Measurements from ENCODE around the gene OCIAD1. TPM values are rescaled to one million over a fixed set of nuclear protein-coding genes. Genes with fewer than 3 reads are reported as not detected.

The OCIAD1 gene
- total RNA-seq, 3 donors from 2014 or later (not counting 1 experiment from before 2014, with no cell fraction given) = 91.4 to 117 (median 93.7) TPM

- Mint-ChIP-seq H3K4me3 (no peak overlapping the region), H3K9me3 (no peaks in the 10 kb centered on the region), H3K27ac (no peak overlapping the region), H3K4me1 (peaks cover 30 to 32% of the 10 kb centered on the region in 2 donors), H3K36me3 (no peaks in the 10 kb centered on the region), H3K27me3 (ENCODE audit: low read depth in 2 of 2) (peaks cover 10 to 20% of the 10 kb centered on the region in 2 donors)
- no peak for ATAC-seq
- Histone ChIP-seq H3K27ac (ENCODE audit: low read length) (no peak overlapping the region), H3K27me3 (ENCODE audit: control insufficient read depth, insufficient read depth, low read length) (no peaks in the 10 kb centered on the region), H3K9me3 (ENCODE audit: control insufficient read depth, insufficient read depth, low read length) (no peaks in the 10 kb centered on the region), H3K4me3 (ENCODE audit: low read length) (no peak overlapping the region), H3K4me1 (ENCODE audit: control insufficient read depth, insufficient read depth, low read length) (peaks cover 8% of the 10 kb centered on the region), H3K36me3 (ENCODE audit: control insufficient read depth, insufficient read depth, low read length) (no peaks in the 10 kb centered on the region)
- TF ChIP-seq CTCF (IDR thresholded peaks at IDR 0.05) = no peak
- 99% methylated on average over 5 of the region's 5 CpGs for whole genome bisulfite sequencing (ENCODE audit: insufficient coverage)
- DNase-seq = no peak
- intact Hi-C loops (cut with micrococcal nuclease) = no loop called here
Measured at GRCh38 chr4:48827622-48828021, 3.3 kb upstream of the OCIAD1 start.

GRCh38 chr4:48831532-48832030 lies 693 bp downstream of the OCIAD1 start:
- DNase-seq (no peak), ATAC-seq (no peak)
- no peaks in the 10 kb centered on the region for H3K9me3 ChIP-seq (ENCODE audit: control insufficient read depth, insufficient read depth, low read length)
- H3K4me1 ChIP-seq (ENCODE audit: control insufficient read depth, insufficient read depth, low read length) = peaks cover 9% of the 10 kb centered on the region
- no peaks in the 10 kb centered on the region for H3K27me3 ChIP-seq (ENCODE audit: control insufficient read depth, insufficient read depth, low read length)
- Mint-ChIP-seq H3K4me1 (peaks cover 39 to 40% of the 10 kb centered on the region in 2 donors), H3K4me3 (peak overlapping the region; percentile 100), H3K36me3 (peaks cover 13% of the 10 kb centered on the region), H3K27ac (peak overlapping the region; percentile 100), H3K27me3 (ENCODE audit: low read depth in 2 of 2) (peaks cover 5 to 16% of the 10 kb centered on the region in 2 donors), H3K9me3 (no peaks in the 10 kb centered on the region)
- intact Hi-C loops (cut with micrococcal nuclease) = loop anchor here (1.0 to 10.0 kb wide), 5 partner anchors 51 to 1369 kb away; partner anchors contain the start of genes COMMD8, FRYL and SLAIN2
- no peak for TF ChIP-seq CTCF (IDR thresholded peaks at IDR 0.05)
- peaks cover 33% of the 10 kb centered on the region for H3K36me3 ChIP-seq (ENCODE audit: control insufficient read depth, insufficient read depth, low read length)
- WGBS (ENCODE audit: insufficient coverage) = 2% methylated on average over 9 of the region's 10 CpGs
- H3K4me3 ChIP-seq (ENCODE audit: low read length) = peak overlapping the region; percentile 85
- peak overlapping the region; percentile 94 for H3K27ac ChIP-seq (ENCODE audit: low read length)

- no peaks in the 10 kb centered on the region for H3K9me3 Mint-ChIP-seq
- H3K4me3 ChIP-seq (ENCODE audit: low read length) = no peak overlapping the region
- no peak for ATAC-seq
- 82% methylated on average over 2 of the region's 5 CpGs for WGBS (ENCODE audit: insufficient coverage)
- no peaks in the 10 kb centered on the region for H3K27me3 ChIP-seq (ENCODE audit: control insufficient read depth, insufficient read depth, low read length)
- peaks cover 0 to 6% of the 10 kb centered on the region in 2 donors for H3K27me3 Mint-ChIP-seq (ENCODE audit: low read depth in 2 of 2)
- no peak for DNase-seq
- H3K4me1 Mint-ChIP-seq = peaks cover 39 to 40% of the 10 kb centered on the region in 2 donors
- intact Hi-C loops (cut with micrococcal nuclease) = loop anchor here (5.0 to 10.0 kb wide), 3 partner anchors 138 to 1370 kb away; partner anchors contain the start of gene COMMD8
- peaks cover 14% of the 10 kb centered on the region for H3K36me3 Mint-ChIP-seq
- H3K9me3 ChIP-seq (ENCODE audit: control insufficient read depth, insufficient read depth, low read length) = no peaks in the 10 kb centered on the region
- H3K27ac ChIP-seq (ENCODE audit: low read length) = no peak overlapping the region
- H3K4me3 Mint-ChIP-seq = peak overlapping the region; percentile 100
- H3K27ac Mint-ChIP-seq = peak overlapping the region in 1 of 2 donors; percentile 100
- no peak for TF ChIP-seq CTCF (IDR thresholded peaks at IDR 0.05)
- peaks cover 9% of the 10 kb centered on the region for H3K4me1 ChIP-seq (ENCODE audit: control insufficient read depth, insufficient read depth, low read length)
- peaks cover 37% of the 10 kb centered on the region for H3K36me3 ChIP-seq (ENCODE audit: control insufficient read depth, insufficient read depth, low read length)
Measured at GRCh38 chr4:48832571-48832970, 1.7 kb downstream of the OCIAD1 start.

GRCh38 chr4:48836658-48837057 lies 5.8 kb downstream of the OCIAD1 start:
- Mint-ChIP-seq H3K9me3 (no peaks in the 10 kb centered on the region), H3K4me1 (peaks cover 19 to 23% of the 10 kb centered on the region in 2 donors), H3K36me3 (peaks cover 14% of the 10 kb centered on the region), H3K4me3 (no peak overlapping the region), H3K27me3 (ENCODE audit: low read depth in 2 of 2) (no peaks in the 10 kb centered on the region), H3K27ac (no peak overlapping the region)
- intact Hi-C loops (cut with micrococcal nuclease) = loop anchor here (10.0 kb wide), 1 partner anchor 142 kb away; no protein-coding TSS in a partner anchor
- Histone ChIP-seq H3K4me3 (ENCODE audit: low read length) (no peak overlapping the region), H3K27ac (ENCODE audit: low read length) (no peak overlapping the region), H3K36me3 (ENCODE audit: control insufficient read depth, insufficient read depth, low read length) (peaks cover 62% of the 10 kb centered on the region), H3K4me1 (ENCODE audit: control insufficient read depth, insufficient read depth, low read length) (peaks cover 3% of the 10 kb centered on the region), H3K27me3 (ENCODE audit: control insufficient read depth, insufficient read depth, low read length) (no peaks in the 10 kb centered on the region), H3K9me3 (ENCODE audit: control insufficient read depth, insufficient read depth, low read length) (no peaks in the 10 kb centered on the region)
- ATAC-seq = no peak
- DNase-seq = no peak
- 100% methylated on average over 3 of the region's 4 CpGs for WGBS (ENCODE audit: insufficient coverage)
- TF ChIP-seq CTCF (IDR thresholded peaks at IDR 0.05) = no peak
